GM12873 (cell line): ENCODE measurements around the gene CFAP251.

Experiments used
- TF ChIP-seq, protein P1 (sequence below): IDR thresholded peaks from 2 replicates; pipeline ENCODE4 v1.5.1; 2012; ENCODE audit warnings: low read depth, mild to moderate bottlenecking, moderate library complexity, low read length, control low read depth; ENCODE audit not compliant: insufficient read depth; ENCODE audit errors: missing control alignments

Gene CFAP251

DNA sequence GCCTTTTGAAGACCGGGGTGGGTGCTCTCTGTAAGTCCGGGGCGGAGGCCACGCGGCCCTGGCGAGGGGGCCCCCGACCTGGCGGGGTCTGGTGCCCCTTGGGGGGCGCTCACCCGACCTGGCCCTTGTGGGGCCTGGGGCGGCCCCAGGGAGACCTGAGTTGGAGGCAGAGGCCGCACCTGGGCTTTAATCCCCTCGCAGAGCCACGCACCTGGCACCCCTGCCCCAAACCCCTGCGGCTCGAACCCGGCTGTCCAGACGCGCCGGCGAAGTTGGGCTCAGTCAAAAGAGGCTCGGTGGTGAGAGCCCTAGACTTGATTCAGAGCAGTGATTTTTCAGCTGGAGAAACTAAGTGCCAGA, 267 bp downstream of the CFAP251 start:
- TF ChIP-seq, protein P1, sequence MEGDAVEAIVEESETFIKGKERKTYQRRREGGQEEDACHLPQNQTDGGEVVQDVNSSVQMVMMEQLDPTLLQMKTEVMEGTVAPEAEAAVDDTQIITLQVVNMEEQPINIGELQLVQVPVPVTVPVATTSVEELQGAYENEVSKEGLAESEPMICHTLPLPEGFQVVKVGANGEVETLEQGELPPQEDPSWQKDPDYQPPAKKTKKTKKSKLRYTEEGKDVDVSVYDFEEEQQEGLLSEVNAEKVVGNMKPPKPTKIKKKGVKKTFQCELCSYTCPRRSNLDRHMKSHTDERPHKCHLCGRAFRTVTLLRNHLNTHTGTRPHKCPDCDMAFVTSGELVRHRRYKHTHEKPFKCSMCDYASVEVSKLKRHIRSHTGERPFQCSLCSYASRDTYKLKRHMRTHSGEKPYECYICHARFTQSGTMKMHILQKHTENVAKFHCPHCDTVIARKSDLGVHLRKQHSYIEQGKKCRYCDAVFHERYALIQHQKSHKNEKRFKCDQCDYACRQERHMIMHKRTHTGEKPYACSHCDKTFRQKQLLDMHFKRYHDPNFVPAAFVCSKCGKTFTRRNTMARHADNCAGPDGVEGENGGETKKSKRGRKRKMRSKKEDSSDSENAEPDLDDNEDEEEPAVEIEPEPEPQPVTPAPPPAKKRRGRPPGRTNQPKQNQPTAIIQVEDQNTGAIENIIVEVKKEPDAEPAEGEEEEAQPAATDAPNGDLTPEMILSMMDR: no peak

DNA sequence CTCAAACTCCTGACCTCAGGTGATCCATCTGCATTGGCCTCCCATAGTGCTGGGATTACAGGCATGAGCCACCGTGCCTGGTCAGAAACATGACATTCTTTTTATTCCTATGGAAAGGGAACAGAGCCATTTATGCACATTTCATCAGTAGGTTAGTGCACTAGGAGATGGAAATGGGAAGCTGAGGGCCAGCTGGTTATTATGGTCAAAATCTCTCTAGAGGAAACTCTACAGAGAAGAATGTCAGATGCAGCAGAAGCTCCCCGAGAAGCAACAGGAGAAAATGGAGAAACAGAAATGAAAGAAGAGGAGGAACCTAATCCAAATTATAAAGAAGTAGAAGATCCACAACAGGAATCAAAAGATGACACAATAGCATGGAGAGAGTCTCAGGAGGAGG, 2.7 kb downstream of the CFAP251 start:
- TF ChIP-seq, protein P1: no peak

DNA sequence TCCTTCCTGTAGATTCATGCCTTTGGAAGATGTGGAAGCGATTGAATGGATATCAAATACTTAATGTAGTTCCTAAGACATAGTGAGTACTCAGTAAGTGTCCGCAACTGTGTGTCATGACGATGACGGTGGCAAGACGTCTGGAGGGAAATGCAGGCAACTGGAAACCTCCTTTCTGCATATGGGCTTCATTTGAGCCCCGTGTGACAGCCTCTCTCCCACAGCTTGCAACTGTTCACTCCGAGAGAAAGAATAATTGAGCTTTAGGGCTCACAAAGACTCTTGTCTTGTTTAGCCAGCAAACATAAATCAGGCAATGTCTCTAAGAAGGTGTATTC, 6.9 kb downstream of the CFAP251 start:
- TF ChIP-seq, protein P1: no peak

DNA sequence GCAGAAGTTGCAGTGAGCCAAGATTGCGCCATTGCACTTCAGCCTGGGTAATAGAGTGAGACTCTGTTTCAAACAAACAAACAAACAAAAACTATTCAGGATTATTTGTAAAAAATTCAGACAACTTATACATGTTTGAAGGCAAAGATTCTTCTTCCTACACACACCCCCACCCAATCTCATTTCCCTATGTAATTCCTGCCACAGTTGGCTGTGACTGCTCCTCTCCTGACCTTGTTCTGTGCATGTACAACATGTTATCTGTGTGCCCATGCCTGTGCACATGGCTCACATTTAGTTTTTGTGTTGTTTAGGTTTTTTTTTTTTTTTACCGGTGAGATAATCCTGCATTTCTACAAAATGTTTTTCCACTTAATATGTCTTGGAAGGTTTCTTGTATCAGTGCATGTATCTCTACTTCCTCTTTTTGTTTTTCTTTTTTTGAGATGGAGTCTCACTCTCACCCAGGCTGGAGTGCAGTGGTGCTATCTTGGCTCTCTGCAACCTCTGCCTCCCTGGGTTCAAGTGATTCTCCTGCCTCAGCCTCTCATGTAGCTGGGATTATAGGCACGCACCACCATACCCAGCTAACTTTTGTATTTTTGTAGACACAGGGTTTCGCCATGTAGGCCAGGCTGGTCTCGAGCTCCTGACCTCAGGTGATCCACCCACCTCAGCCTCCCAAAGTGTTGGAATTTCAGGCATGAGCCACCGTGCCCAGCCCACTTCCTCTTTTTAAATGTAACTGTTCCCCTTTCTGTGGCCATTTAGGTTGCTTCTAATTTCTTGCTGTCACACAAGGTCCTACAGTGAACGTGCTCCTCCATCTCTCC, 8.7 kb downstream of the CFAP251 start:
- TF ChIP-seq, protein P1: no peak

DNA sequence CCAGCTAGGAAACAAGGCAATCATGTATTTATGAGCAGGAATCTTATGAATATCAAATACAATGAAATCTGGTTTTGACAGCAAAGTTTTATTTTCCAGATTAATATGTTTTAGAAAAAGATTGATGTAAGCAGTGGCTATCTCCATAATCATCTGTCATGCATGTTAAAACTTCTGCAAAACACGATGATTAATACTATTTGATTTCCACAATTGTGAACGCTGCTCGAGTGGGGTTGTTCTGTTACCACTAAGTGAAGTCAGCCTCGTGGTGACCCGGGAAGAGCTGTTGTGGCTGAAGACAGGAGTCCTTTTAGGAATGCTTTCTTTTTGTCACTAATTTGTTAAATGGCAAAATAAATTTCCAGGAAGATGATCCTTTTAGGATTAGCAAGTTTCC, 9.4 kb downstream of the CFAP251 start:
- TF ChIP-seq, protein P1: no peak

DNA sequence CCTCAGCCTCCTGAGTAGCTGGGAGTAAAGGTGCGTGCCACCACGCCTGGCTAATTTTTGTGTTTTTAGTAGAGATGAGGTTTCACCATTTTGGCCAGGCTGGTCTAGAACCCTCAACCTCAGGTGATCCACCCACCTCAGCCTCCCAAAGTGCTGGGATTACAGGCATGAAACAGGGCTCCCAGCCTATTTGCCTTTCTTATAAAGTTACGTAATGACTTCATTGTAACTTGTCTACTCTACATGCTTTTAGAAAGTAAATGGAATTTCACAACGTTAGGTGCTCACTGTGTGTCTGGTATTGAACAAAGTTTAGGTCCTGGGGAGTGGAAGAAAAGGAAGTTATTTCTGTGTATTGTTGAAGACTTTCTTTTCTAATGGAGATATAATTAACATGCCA, 12.5 kb downstream of the CFAP251 start:
- TF ChIP-seq, protein P1: no peak

DNA sequence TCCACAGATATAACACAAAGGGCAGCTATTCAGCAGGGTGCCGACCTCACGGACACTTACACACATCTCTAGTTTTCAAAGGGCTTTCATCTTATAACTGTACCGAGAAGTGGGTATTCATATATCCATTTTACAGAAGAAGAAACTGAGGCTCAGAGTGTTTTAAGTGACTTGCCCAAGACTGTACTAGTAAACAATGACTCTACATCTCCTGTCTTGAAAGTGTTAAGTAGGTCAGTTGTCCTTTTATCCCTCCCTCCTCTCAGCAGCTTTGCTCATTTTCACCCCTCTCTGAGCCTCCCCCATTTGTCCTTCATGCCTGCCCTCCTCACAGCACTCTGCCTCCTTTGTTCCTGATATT, 13.8 kb downstream of the CFAP251 start:
- TF ChIP-seq, protein P1: no peak
